ENCODE measurements around the gene SEMA5A. TPM values are rescaled to one million over a fixed set of nuclear protein-coding genes. Genes with fewer than 3 reads are reported as not detected.

SEMA5A gene
- total RNA-seq, 1 donor from 2014 or later = 28.6 TPM

- intact Hi-C loops (cut with DNase I) = no loop called here
- no peak for ATAC-seq
- DNase-seq (ENCODE audit: missing footprints) = no peak
These were observed 262.4 kb downstream of the SEMA5A start for GRCh38 chr5:9283473-9283872.

DNA sequence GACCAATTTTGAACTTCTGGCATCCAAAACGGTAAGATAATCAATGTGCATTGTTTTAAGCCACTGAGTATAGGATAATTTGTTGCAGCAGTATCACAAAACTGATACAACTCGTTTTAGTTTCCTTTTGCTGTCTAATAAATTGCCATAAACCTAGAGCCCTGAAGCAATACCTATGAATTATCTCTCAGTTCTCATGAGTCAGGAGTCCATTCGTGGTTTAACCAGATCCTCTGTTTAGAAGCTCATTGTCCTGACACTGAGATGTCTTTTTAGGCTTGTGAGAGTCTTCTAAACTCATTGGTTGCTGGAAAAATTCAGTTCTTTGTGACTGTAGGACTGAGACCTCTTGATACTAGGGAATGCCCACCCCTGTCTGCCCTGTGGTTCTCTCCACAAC, 262.9 kb downstream of the SEMA5A start:
- DNase-seq (ENCODE audit: missing footprints) (no peak), ATAC-seq (no peak)
- intact Hi-C loops (cut with DNase I) = no loop called here

GRCh38 chr5:9282211-9282610, 263.7 kb downstream of the SEMA5A start:
- DNase-seq (ENCODE audit: missing footprints) (no peak), ATAC-seq (no peak)
- intact Hi-C loops (cut with DNase I) = no loop called here

- intact Hi-C loops (cut with DNase I) = no loop called here
- no peak for DNase-seq (ENCODE audit: missing footprints)
- ATAC-seq = no peak
These were observed 266.1 kb downstream of the SEMA5A start for GRCh38 chr5:9279774-9280173.

DNA sequence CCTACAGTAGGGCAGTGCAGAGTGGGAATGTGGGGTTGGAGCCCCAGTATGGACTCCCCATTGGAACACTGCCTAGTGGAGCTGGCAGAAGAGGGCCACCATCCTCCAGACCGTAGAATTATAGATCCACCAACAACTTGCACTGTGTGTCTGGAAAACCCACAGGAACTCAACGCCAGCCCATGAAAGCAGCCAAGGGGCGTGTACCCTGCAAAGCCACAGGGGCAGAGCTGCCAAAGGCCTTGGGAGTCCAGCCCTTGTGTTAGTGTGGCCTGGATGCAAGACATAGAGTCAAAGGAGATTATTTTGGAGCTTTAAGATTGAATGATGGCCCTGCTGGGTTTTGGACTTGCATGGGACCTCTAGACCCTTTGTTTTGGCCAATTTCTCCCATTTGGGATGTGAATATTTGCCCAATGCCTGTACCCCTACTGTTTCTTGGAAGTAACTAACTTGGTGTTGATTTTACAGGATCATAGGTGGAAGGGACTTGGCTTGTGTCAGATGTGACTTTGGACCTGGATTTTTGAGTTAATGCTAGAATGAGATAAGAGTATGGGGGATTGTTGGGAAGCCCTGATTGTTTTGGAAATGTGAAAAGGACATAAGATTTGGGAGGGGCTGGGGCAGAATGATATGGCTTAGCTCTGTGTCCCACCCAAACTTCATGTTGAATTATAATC, 266.8 kb downstream of the SEMA5A start:
- intact Hi-C loops (cut with DNase I) = no loop called here
- no peak for DNase-seq (ENCODE audit: missing footprints)
- peak; percentile 16 for ATAC-seq

GRCh38 chr5:9269014-9269413, 276.9 kb downstream of the SEMA5A start:
- intact Hi-C loops (cut with DNase I) = no loop called here
- DNase-seq (ENCODE audit: missing footprints) = no peak
- ATAC-seq = no peak

DNA sequence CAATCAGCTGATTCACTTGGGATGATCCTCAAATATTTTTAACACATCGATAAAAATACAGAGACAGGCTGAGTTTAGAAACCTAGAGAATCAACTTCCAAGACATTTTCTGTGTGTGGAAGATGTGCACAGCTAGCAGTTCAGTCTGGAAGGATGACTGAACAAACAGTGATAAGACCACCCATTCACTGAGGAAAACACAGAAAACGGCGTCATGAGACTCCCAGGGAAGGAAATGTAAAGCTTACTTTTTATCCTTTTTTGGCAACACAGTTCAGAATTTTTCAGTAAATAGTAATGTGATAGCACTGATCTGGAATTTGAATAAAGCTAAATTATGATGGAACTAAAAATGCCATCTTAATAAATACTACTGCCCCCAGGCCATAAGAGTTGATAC, 277.6 kb downstream of the SEMA5A start:
- no peak for ATAC-seq
- DNase-seq (ENCODE audit: missing footprints) = no peak
- intact Hi-C loops (cut with DNase I) = no loop called here

- peak; percentile 68 for DNase-seq (ENCODE audit: missing footprints)
- intact Hi-C loops (cut with DNase I) = no loop called here
These were observed 280.2 kb downstream of the SEMA5A start for GRCh38 chr5:9265441-9266287.

DNA sequence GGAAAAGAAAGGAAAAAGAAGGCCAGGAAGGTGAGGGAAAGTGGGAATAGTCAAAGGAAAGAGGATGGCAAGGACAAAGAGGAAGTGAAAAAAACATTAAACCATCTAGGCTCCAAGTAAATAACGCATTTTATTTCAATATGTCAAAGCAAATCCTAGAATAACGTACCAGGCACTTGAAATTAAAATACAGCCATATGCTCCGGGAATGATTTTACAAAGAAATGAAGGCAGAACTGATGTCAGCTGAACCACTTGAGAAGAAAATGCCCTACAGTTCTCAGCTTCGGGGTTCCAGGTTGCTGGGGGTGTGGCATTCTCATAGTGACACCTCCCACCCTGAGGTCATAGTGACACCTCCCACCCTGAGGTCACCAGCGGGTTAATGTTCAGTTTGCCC, 281.6 kb downstream of the SEMA5A start:
- intact Hi-C loops (cut with DNase I) = no loop called here
- ATAC-seq (no peak), DNase-seq (ENCODE audit: missing footprints) (no peak)

More at GRCh38 chr5:9265441-9266287, 280.2 kb downstream of the SEMA5A start:
- ATAC-seq = peak; percentile 92

GRCh38 chr5:9263656-9264055, 282.2 kb downstream of the SEMA5A start:
- ATAC-seq = no peak
- no peak for DNase-seq (ENCODE audit: missing footprints)
- intact Hi-C loops (cut with DNase I) = no loop called here

- ATAC-seq = no peak
- DNase-seq (ENCODE audit: missing footprints) = no peak
- intact Hi-C loops (cut with DNase I) = no loop called here
These were observed 294.4 kb downstream of the SEMA5A start for GRCh38 chr5:9251379-9251980.

- intact Hi-C loops (cut with DNase I) = no loop called here
- no peak for ATAC-seq
- DNase-seq (ENCODE audit: missing footprints) = no peak
These were observed 296.6 kb downstream of the SEMA5A start for GRCh38 chr5:9249231-9249630.

GRCh38 chr5:9245071-9245470, 300.8 kb downstream of the SEMA5A start:
- intact Hi-C loops (cut with DNase I) = no loop called here
- ATAC-seq = no peak
- no peak for DNase-seq (ENCODE audit: missing footprints)

- intact Hi-C loops (cut with DNase I) = no loop called here
- DNase-seq (ENCODE audit: missing footprints) = no peak
- ATAC-seq = no peak
These were observed 301.5 kb downstream of the SEMA5A start for GRCh38 chr5:9244417-9244816.

DNA sequence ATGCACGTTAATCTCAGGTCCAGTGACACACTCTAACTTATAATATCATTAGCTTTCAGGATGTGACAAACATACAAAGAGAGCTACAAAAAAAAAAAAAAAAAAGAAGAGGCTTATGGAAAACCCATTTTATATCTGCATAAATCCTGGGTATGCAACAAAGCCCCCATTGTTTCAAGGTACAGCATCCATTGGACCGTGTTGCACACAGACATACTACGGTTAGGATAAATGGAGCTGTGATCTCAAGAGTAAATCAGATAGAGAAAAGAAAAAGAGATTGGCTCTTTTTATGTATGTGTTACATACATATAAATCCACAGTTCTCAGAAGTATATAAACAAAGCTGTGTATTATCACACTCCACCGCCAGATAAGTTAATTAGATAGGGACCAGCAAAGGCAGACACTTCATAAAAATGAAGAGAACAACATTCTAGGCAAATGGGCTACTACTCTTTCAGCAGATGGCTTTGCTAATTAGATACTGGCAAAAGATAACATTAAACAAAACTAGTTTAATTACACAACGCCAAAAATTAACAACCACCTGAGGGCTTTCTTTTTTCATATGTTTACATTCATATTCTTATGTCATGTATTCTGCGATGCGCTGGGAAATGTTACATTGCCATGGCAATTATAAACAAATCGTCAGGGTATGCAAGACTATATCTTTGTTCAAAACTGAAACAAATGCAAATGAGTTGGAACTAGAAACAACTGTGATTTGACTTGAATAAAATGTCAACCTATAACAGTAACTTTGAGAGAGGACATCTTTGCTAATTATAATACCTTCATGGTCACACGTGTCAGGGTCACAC, 304.2 kb downstream of the SEMA5A start:
- intact Hi-C loops (cut with DNase I) = no loop called here
- DNase-seq (ENCODE audit: missing footprints) (no peak), ATAC-seq (no peak)

DNA sequence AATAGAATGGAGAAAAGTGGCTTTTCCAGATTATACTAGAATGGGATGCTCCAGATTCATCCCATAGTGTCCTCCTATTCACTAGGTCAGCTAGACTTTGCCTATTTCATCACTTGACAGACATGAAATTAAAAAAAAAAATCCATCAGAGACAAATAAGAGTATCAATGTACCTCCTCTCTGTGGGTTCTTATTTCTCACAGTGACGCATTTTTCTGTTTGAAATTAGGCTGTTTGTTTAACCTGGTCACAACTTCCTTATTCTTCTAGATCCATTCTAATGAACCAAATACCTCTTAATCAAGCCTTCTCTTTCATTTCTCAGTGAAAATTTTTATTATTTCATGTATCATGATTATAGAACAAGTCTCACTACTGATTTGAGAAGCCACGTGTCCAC, 305.4 kb downstream of the SEMA5A start:
- intact Hi-C loops (cut with DNase I) = no loop called here
- ATAC-seq (no peak), DNase-seq (ENCODE audit: missing footprints) (no peak)

- no peak for DNase-seq (ENCODE audit: missing footprints)
- ATAC-seq = no peak
- intact Hi-C loops (cut with DNase I) = no loop called here
These were observed 306.2 kb downstream of the SEMA5A start for GRCh38 chr5:9239626-9240025.

DNA sequence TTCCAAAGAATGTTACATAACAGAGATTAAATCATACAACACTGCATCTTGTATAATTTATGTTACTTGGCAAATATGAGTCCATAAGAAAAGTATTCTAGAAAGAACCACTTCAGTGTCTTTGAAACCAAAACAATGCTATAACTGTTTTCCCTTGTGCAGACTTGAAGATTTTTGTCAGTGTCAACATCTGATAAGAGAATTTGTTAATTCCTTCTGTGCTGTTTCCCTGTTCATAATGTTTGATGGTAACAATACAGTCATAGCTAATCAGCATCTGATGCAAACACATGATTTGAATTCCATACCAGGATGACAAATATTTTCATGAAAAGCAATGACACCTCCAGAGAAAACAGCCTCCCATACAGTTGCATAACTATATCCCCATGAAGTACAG, 306.8 kb downstream of the SEMA5A start:
- intact Hi-C loops (cut with DNase I) = no loop called here
- ATAC-seq (no peak), DNase-seq (ENCODE audit: missing footprints) (no peak)

DNA sequence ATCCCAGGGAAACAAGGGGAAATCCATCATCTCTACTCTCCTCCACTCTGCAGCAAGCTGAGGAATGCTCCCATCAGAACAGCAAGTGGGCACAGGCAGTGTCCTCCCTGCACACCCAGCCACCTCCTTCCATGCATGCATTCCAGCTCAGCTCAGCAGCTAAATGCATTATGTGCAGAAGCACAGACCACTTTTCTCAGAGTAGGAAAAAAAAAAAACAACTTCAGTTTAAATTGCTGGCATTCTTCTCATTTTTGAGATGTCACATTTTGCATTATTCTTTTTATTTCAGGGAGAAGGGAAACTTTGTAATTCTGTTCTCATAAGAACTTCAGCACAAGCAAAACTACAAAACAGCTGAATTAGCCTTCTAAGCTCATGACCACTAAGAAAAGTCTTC, 312.2 kb downstream of the SEMA5A start:
- ATAC-seq = no peak
- intact Hi-C loops (cut with DNase I) = no loop called here
- DNase-seq (ENCODE audit: missing footprints) = no peak

All from Right ventricle myocardium inferior (tissue), 1 donor.